ENCODE data around the gene SLC6A15.

Gene SLC6A15
- total RNA-seq: 0 reads per million in 4 donors

GRCh38 chr12:84912198-84913128, at the start of gene SLC6A15:
TSS of gene SLC6A15 (minus strand) at chr12:84912799. CDS start at chr12:84892120, 20,679 bp downstream.
- peak in 1 of 5 donors; percentile 27 for DNase-seq

DNA sequence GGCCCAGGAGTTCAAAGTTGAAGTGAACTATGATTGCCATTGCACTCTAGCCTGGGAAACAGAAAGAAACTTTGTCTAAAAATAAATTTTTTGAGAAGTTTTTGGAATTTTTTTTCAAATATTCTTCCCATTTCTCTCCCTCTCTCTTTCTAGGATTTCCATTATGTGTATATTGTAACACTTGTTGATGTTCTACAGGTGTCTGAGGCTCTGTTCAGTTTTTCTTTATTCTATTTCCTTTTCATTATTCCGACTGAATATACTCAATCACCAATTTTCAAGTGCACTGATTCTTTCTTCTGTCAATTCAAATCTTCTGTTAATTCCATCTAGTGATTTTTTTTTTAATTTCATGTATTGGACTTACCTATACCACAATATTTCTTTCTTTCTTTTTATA, 48.3 kb upstream of the SLC6A15 start:
- DNase-seq: no peak

- DNase-seq: no peak
Measured at GRCh38 chr12:84955298-84955697, 42.7 kb upstream of the SLC6A15 start.

GRCh38 chr12:84954415-84954814, 41.8 kb upstream of the SLC6A15 start:
- DNase-seq: no peak

DNA sequence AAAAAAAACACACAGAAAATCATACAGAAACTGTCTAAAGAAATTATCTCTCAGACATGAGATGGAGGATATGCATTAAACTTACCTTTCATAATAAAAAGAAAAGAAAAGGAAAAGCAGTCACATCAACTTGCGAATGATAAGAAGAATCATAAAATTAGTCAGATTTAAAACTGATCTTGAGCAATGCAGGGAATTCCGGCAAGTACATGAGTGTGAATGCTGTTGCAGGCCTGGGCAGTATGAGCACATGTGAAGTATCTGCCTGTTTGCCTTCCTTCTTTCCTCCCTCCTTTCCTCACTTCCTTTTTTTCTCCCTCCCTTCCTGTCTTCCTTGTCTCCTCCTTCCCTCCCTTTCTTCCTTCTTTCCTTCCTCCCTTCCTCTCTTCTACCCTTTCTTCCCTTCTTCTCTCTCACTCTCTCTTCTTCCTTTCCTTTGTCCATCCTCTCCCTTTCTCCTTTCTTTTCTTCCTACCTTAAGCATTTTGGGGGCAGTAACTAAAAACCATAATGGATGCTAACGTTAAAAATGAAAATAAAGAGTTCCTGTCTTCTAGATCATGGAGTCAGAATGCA, 38.5 kb upstream of the SLC6A15 start:
- DNase-seq: no peak

DNA sequence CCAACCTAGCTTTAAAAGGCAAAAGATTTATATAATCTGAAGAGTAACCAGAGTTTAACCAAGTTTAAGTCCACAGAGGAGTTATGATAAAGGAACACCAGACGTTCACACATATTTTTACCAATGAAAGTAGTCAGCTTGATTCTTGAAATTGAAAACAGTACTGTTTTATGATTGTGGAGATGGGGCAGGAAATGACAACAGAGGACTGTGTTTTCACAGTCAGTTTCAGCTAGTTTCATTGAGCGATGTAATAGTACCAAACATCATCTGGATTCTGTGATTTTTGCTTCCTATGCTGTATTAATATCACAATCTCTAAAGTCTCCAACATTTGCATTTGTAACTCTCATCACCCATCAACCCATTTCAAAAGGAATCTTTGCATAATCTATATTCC, 34.2 kb upstream of the SLC6A15 start:
- DNase-seq: no peak

DNA sequence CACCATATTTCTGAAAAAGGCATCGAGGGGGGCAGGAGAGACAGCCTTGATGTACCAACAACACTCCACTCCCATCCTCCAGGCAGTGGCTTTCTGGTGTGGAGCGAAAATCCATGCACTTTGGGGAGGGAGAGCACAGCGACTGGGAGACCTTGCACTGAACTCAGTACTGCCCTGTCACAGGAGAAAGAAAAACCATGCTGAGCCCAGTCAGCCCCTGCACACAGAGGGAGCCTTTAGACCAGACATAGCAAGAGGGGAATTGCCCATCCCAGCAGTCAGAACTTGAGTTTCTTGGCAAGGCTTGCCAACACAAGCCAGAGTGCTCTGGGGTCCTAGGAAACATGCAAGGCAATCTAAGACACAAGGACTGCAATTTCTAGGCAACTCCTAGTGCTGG, 24.8 kb upstream of the SLC6A15 start:
- no peak for DNase-seq

DNA sequence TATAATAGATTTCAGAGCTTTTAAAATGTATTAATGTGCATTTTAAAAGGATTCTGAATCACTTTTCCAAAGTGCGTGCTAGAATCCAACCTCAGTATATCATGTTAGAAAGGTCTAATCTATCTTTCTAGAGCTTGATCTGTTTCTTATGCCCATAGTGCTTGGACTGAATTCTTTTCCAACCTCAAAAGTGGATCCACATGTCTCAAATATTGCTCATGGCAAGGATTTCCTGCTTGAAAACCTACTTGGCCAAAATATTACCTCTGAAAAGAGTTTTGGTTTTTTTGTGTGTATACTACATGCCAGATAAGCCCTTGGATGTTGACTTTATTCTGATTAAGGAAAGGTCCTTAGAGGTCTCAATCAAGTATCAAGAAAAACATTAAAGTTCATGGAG, 16.9 kb upstream of the SLC6A15 start:
- DNase-seq: no peak

- no peak for DNase-seq
Measured at GRCh38 chr12:84924981-84925380, 12.4 kb upstream of the SLC6A15 start.

DNA sequence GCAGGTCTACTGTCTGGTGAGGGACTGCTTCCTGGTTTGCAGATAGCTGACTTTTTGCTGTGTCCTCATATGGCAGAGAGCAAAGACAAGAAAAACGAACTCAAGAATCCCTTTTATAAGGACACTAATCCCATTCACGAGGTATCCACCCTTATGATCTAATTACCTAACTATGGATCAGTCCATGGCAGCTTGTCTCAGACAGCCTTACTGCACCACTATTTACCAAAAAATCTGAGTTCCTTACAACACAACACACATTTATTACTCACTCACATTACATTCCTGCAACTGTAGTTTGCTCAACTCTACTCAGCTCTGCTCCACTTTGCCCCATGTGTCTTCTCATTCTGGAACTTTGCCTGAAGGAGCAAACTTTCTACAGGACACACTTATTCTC, 10.1 kb upstream of the SLC6A15 start:
- DNase-seq: no peak

- DNase-seq: no peak
Measured at GRCh38 chr12:84920331-84920730, 7.7 kb upstream of the SLC6A15 start.

DNA sequence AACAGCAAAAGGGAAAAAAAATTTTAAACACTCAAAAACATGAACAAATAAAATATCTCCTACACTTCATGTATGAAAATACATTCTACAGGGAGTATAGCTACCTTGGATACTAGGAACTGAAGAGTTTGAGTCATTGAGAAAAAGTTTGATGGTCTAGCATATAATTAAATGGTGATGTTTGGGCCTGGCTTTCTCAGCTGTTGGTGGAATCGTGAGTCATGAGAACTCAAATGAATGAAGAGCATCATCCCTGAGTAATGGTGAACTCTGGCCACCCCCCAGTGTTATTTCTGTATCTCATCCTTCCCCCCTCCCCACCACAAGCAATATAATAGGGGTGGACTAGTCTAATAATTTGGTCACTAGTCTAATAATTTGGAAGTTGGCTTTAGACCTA, 6.7 kb upstream of the SLC6A15 start:
- DNase-seq: no peak

DNA sequence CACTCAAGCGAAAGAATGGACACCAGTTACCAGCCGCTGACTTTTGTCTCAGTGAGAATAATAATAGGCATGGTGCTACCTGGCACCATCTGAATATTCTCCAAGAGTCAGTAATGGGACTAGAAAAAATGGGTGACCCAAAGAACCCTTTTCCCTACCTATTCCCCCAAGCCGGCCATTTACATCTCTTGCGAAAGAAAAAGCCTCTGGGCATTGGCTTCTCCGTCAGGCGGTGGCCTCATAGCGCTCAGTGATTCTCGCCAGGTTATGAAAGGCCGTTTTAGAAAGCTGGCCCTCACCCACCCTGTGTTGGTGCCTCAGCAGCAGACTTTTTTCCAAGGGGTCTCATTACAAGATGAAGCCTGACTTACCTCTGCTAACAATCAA, 523 bp upstream of the SLC6A15 start:
- no peak for DNase-seq

DNA sequence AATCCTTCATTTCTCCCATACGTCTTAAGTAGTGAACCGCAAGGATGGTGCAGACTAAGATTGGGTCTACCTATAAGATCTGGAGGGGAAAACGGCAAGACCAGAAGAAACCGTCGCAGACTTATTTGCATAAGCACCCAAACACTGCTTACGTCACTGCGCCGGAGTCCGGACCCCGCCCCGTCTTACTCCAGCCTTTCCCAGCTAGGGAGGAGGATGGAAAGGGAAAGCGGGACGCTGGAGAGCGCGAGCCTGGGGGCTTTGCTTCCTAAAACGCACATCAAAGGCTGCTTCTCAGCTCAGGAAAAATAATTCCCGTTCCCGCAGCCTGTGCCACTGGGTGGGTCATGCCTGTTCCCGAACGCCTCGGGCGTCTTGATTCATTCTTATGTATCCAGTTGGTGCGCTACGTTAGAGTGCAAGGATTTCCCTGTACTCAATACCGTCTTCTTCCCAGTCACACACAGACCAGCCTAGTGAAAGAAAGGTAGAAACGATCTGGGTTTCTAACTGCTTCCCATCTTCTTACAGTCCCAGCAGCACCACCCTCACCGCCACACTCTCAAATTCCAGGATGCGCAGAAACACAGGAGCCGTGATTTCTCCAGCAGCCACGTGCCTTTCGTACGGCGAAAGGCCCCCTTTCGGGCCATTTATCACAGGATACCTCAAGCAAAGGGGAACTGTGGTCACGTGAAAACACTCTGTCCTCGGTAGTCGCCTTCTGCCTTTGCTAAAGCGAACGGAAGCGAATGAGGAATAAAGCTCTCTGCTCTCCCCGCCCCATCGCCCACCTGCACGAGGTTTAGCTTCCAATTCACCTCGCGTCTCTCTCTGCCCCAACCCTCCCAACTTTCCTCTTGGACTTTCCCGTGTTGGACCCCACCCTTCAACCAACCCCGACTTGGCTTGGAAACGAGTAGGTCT, 1.1 kb downstream of the SLC6A15 start:
- peak in 1 of 5 donors; percentile 2 for DNase-seq

DNA sequence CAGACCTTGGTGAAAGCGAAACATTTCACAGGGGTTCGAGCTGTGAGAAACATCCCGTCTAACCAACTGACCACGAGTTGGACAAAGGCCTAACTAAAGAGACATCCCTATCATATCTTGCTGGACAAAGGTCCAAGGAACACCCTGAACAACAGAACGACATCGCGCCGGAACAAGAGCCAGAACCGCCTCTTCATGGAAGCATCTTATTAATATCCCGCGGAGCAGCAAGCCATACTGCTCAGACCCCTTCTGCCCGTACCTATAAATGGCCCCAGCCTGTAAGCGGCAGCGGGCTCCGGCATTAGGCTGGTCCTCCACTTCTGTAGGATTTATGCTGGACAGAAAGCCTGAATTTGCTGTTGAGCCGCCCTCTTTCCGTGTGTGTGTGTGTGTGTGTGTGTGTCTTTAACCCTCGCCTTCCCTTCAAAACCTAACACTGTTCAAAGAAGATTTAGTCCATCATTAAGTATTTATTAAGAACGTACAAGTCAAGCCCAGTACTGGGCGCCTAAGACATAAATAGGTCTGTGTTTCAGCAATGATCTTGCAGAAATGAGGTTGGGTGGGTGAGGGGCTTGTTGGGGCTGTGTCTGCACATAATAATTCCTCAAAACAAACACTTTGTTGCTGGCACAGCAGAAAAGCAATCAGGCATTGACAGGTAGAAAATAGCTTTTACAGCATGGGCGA, 1.9 kb downstream of the SLC6A15 start:
- DNase-seq: no peak

GRCh38 chr12:84904051-84904450, 8.5 kb downstream of the SLC6A15 start:
- DNase-seq: no peak

DNA sequence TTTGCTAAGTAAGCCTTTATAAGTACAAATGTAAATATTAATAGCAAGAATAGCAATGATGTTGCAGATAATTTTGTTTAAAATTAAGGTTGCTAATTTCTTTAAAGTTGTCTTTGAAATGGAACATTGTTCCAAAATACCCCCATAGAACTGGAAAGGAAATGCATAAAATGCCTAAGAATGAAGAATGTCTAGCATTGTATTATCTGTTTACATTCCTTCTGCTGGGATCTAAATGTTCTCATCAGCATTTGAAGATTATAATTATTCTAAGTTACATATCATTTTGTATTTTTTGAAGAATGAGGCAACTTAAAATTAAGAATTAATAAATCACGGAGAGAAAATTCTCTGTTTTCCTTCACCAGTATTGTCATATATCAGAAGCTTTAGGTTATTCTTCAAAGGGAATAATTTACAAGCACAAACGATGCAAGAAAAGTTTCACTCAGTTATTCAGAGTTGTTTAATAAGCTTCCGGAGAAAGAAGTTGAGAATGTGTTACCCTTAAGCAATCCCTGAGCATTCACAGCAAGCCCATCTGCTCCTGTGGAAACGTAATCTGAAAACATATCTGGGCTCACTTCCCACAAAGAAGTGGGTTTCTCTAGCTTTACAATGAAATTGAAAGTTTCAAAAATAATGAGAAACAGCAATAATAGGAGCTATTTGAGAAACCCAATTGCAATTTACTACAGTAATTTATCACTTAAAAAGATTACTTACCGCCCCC, 21.3 kb downstream of the SLC6A15 start:
- DNase-seq: no peak

GRCh38 chr12:84889818-84890217, 22.8 kb downstream of the SLC6A15 start:
- DNase-seq: no peak

GRCh38 chr12:84888861-84889260, 23.7 kb downstream of the SLC6A15 start:
- no peak for DNase-seq

DNA sequence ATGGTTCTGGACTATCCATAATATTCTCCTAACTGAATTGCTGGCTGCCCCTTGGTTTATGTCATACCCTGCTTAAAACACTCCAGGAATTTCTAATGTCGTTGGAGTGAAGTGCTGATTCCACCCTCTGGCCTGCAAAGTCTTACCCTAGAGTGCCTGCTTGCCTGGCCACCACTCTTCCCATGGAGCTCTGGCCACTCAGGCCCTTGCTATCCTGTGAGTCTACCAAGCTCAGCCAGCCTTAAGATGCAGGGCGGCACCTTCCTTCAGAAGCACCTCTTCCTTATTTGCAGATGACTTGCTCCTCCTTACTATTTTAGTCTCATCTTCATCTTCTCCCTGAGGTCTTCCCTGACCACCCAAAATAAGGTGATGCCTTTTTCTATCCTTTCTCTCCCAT, 35.3 kb downstream of the SLC6A15 start:
- no peak for DNase-seq

- no peak for DNase-seq
Measured at GRCh38 chr12:84875241-84875640, 37.4 kb downstream of the SLC6A15 start.

DNA sequence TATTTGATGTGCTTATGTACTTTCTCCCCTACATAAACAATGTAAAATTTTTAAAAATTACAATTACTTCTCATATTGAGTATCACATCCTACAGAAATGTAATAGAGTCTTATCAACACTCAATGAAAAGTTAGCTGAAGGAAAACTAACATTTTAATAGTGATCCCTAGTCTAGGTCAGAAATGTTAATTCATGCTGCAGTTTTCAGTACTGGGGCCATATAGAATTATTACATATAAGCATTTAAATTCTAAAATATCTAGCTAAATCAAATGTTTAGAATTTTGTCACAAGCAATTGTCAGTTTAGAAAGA, 37.8 kb downstream of the SLC6A15 start:
- DNase-seq: no peak
